GM19468 (cell line): ENCODE results near the gene COPZ2.
"Not testable (repeated sequence)": the region's sequence is repeated elsewhere in the genome, so short reads cannot be mapped to it uniquely, and the experiment has no call there.

ENCODE experiments used
- ATAC-seq: cut with Tn5 transposase; IDR thresholded peaks from one replicate; pipeline ENCODE4 v1.9.1; 2021; ENCODE audit warnings: mild to moderate bottlenecking, moderate library complexity, moderate number of reproducible peaks; ENCODE audit not compliant: unreplicated experiment; ENCODE audit errors: extremely low read depth

The COPZ2 gene

DNA sequence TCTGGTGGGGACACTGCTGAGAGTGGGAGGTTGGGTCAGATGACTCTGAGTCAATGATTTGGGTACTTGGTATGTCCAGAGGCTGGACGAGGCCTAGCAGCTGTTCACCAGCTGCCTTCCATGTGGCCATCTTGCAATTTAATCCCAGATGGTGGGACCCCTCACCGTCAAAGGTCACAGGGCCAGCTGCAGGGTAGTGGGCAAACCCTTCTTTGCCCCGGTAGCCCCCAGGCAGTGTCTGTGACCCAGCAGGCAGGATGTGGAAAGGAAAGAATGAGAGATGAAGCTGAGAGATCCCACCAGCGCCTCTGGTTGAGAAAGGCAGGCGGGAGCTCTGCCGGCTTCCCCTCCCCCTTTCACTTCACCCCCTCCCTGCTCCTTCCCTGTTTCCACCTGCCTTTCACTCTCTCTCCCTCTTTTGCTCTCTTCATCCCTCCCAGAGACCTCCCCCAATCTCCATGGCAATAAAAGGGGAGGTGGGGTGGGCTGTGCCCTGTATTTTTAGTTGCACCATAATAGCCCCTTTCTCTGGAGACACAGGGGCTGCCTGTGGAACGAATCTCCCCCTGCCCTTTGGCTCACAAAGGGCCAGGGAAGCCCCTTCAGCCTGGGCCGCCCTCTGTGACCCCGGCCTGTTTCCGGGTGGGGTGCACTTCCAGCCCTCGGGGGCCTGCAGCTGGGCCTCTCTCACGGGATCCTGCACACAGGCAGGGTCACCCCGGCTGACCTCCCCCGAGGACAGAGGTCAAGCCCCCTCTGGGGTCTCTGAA is 46.5 kb downstream of the COPZ2 start:
- ATAC-seq, result no peak

DNA sequence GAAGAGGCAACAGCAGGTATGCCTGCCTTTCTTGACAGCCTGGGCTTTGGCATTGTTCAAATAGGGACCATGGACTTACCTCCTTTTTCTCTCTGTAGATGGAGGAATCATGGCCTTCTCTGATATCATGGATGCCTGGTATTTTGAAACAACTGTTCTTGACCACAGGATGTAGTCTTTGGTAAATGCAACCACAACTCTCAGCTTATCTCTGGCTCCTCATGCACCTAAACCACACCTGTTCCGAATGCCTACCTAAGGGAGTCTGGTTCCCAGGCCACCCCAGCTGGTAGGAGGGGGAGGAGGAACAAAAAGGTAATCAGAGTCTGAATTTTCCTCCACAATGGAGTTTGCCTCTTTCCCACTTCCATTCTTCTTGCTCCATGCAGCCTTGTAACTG is 47.9 kb downstream of the COPZ2 start:
- ATAC-seq, result no peak

DNA sequence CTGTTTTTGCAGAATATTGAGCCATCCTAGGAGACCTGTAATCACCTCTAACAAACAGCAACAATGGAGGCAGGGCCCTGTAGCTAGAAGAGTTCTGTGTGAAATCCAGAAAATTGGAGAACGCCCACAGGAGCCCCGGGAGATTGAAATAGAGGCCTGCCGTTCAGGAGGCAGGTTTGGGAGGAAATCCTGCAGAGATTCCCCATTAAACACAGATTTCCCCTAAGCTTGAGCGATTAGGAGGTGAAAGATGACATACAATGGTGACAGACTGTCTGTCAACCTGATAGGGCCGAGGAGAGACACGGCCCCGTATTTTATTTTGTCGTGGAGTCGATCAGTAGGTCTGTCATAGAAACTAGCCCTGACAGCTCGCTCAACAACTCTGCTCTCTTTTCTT is 48.4 kb downstream of the COPZ2 start:
- no peak for ATAC-seq

DNA sequence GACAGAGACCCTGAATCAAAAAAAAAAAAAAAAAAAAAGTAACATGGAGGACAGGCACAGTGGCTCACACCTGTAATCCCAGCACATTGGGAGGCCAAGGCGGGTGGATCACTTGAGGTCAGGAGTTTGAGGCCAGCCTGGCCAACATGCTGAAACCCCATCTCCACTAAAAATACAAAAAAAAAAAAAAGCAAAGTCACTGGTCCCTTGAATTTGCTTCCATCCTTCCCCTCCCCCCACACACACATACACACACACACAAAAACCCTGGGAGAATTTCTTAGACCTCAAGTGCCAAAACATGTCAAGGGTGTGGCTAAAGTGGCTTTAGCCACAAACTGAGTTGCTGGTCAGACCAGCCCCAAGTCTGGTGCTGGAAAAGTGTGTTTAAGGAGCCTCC is 49.2 kb downstream of the COPZ2 start:
- not testable (repeated sequence) for ATAC-seq

DNA sequence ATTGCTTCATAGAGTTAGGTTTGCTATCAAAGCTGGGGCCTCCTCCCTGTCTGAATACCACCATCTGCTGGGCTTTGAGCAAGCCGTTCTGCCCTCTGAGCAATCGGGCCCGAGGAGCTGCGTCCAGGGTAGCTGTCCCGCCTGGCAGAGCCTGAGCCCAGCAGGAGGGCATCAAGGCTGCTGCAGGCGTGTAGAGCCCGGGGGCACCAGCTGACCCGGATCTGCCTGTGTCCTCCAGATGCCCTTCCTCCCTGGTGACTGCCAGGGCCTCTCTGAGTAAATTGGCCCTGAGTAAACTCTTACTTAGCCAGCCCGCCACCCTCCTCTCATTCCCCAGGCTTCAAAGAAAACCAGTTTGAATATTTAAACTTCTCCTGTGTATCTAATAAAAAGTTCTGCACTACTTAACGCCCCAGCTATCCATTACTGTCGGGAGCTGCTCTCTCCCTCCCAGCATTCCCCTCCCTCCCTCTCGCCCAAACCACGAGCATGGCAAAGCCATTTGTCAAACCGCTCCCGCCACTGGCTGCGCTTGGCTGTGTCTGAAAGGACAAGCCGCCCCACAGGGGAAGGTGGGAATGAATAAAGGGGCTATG is 50.3 kb downstream of the COPZ2 start:
- no peak for ATAC-seq

DNA sequence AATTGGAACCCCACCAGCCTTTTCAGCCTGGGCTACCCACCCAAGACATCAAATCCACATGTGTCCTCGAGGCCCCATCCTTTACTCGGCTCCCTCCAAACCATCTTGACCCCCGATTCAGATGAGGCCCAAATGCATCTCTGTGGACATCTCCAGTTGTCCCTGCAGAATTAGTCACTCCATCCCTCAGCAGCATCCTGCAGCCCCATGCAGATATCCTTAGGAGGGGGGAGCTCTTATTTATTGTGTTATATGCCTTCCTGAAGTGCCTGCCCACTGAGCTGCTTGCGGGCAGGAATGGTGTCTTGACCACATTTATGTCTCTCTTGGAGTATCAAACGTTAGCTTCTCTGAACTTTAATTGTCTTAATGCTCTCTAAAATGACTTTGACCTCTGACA is 51.1 kb downstream of the COPZ2 start:
- ATAC-seq, result no peak

DNA sequence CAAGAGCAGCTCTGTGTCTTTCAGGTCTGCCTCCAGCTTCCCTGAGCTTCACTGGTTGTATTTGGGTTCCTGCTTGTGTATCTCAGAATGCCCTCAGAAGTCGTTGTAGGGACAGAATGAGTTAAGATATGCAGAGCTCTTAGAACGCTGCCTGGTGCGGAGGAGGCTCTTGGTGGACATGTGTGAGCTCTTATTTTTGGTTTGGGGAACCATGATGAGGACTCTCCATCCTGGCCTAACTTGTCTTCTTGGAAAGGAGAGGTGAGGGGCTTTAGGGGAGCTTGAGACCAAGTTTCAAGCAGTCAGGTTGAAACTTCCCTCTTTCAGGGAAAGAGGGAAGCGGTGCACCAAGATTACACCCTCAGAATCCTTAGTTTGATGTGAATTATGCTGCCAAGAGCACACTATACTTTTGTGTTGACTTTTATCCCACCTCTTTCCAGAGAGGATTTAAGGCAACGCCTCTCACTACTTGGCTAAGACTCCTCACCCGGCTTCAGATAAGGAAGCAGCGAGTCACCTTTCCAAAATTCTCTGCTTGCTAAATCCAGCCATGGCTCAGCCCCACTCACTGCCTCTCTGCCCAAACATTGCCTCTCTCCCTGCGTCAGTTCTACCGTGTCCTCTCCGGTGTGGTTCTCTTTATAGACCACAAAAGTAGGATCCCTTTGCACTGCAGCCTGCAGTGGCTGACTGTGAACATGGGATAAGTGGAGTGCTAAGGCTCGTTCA is 53.9 kb downstream of the COPZ2 start:
- ATAC-seq, result no peak

DNA sequence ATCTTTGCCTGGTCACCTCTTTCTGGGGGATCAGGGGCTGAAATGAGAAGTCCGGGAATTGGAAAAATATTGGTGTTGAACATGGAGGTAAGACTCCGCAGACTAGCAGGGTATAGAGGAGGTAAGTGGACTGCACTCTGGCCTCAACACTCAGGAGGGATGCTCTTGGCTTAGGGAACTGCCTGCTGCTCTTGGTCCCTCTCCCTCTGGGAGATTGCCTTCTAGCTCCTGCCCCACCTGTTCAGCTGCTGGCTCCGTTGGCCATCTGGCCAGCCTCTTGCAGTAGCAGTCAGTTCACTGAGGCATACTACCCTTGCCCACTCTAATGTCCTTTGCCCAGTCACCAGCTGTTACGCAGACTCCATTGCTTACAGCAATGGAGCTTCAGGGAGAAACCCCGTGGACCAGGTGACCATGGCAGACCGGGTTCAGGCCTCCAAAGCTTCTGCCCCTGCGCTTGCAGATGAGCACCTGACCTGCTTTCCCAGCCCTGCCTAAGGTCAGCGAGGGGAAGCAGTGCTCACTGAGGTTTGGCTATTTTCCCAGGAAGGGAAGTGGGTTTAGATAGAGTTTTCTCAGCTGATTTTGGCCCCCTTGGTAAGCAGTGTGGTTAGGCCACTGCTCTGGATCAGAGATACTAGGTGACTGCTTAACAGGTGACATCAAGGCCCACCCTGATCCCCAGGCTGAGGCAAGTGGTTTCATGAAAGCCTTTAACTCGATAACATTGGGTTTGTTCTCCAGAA is 54.8 kb downstream of the COPZ2 start:
- ATAC-seq, result no peak

DNA sequence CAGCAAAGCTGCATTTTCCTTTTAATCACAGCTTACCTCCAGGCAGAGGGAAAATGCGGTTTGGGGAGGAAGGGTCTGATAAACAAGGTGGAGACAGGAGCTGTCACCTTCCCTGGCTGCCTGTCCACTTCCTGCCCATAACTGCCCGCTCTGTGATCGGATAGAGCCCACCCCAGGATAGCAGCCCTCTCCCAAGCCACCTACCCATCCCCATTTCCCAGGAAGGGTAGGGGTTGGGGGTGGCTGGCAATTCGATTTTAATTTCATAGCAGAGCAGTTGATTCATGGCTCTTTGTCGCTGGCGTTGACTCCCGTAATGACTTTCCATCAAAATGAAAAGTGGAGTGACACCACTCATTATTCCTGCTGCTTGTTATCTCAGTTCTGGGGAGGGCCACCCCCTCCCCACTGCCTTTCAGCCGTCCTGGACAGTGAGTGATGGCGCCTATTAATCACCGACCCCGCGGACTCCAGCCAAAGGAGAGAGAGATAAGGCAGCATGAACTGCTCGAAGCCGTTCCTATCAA is 55.4 kb downstream of the COPZ2 start:
- ATAC-seq, result no peak

DNA sequence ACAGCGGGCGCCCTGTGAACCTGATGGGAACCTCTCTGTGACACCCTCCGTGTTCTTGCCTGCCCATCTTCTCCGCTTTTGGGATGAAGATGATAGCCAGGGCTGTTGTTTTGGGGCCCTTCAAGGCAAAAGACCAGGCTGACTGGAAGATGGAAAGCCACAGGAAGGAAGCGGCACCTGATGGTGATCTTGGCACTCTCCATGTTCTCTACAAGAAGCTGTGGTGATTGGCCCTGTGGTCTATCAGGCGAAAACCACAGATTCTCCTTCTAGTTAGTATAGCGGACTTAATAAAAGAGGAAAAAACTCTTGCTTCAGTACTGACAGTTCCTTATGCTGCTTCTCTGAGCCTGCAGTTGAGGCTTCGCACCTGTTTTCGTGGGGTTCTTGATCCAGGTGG is 56.1 kb downstream of the COPZ2 start:
- no peak for ATAC-seq

DNA sequence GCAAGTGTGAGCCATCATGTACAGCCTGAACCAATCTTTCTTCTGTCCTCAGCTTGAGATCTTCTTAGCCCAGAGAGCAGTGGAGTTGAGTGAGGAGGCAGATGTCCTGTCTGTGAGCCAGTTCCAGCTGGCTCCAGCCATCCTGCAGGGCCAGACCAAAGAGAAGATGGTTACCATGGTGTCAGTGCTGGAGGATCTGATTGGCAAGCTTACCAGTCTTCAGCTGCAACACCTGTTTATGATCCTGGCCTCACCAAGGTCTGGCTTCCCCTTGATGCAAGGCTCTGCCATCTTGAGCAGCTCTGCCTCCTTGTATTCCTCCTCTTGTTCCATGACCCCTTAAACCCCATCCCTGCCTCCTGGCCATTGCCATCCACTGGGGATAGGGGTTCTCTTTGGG is 57.1 kb downstream of the COPZ2 start:
- no peak for ATAC-seq

DNA sequence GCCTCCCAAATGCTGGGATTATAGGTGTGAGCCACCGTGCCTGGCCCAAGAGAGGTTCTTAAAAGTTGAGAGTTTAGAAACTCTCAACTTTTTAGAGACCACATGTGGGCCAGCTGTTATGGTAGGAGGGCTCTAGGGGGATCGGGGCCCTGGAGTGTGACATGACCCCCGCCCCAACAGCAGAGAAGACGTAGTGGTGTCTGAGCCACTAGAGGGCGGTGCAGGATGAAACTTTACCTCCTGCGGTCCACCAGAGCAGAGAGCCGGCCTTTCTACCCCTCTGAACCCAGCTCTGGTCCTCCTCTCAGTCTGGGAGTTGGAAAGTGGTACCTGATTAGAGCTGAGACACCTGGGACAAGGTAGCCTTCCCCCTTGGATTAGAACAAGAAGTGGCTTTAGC is 59.3 kb downstream of the COPZ2 start:
- no peak for ATAC-seq
